ENCODE data around the gene HBQ1. TPM values are rescaled to one million over a fixed set of nuclear protein-coding genes. Genes with fewer than 3 reads are reported as not detected.
A peak's percentile ranks its signal among the peaks of the same experiment; 100 is the strongest.
"Not testable (repeated sequence)": the region's sequence is repeated elsewhere in the genome, so short reads cannot be mapped to it uniquely, and the experiment has no call there.

The HBQ1 gene
- total RNA-seq, 1 experiment from 2014 or later = 3.6 TPM

DNA sequence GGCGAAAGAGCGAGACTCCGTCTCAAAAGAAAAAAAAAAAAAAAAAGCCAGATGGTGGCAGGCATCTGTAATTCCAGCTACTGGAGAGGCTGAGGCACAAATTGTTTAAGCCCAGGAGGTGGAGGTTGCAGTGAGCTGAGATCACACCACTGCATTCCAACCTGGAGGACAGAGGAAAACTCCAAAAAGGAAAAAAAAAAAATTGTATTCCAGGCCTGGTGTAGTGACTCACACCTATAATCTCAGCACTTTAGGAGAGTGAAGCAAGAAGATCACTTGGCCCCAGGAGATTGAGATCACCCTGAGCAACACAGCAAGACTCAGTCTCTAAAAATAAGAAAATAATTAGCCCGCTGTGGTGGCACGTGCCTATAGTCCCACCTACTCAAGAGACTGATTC, 20.1 kb downstream of the HBQ1 start:
- peak; percentile 63 for DNase-seq (ENCODE audit: low read depth)

DNA sequence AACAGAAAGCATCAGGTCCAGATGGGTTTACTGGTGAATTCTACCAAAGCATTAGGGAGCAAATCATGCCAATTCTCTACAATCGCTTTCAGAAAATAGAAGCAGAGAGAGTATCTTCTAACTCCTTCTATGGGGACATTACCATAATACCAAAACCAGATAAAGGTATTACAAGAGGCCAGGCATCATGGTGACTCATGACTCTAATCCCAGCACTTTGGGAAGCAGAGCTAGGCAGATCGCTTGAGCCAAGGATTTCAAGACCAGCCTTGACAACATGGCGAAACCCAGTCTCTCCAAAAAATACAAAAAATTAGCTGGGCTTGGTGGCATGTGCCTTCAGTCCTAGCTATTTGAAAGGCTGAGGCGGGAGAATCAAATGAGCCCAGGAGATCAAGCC, 23.0 kb downstream of the HBQ1 start:
- no peak for DNase-seq (ENCODE audit: low read depth)

- DNase-seq (ENCODE audit: low read depth) = not testable (repeated sequence)
Observed at GRCh38 chr16:204046-204445, 23.8 kb downstream of the HBQ1 start.

- not testable (repeated sequence) for DNase-seq (ENCODE audit: low read depth)
Observed at GRCh38 chr16:209359-209758, 29.1 kb downstream of the HBQ1 start.

DNA sequence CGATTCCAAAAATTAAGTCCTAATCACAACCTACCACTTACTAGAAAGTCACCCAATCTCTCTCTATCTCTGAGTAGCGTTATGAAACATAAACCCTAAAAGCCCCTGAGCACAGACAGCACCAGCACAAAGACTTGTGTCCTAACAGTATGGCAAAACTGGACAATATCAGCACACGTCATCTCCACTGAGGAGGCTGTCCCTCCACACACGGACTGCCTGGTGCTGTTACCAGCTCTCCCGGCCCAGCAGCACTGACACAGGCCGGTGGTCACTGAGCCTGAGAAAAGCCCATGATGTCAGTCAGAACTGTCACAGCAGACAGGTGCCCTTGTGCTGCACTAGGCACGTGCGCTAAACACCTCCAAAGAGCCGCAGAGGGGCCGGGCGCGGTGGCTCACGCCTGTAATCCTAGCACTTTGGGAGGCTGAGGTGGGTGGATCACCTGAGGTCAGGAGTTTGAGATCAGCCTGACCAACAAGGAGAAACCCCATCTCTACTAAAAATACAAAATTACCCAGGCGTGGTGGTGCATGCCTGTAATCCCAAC, 31.4 kb downstream of the HBQ1 start:
- not testable (repeated sequence) for DNase-seq (ENCODE audit: low read depth)

DNA sequence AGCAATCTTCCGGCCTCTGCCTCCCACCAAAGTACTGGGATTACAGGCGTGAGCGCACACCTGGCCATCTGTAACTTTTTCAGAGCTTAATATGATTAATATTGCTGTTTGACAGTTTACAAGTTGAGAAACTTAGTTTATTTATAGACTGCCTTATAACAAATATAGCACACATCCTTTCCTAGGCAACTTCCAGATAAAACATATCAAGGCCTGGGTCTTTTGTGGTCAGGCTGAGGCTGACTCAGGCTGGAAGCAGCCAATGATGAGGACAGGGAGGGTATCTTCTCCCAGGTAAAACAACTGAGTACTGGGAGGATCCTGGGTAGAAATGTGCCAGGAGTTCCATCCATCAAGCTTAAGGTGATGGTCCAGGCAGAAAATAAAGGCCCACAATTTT, 32.7 kb downstream of the HBQ1 start:
- DNase-seq (ENCODE audit: low read depth) = no peak

DNA sequence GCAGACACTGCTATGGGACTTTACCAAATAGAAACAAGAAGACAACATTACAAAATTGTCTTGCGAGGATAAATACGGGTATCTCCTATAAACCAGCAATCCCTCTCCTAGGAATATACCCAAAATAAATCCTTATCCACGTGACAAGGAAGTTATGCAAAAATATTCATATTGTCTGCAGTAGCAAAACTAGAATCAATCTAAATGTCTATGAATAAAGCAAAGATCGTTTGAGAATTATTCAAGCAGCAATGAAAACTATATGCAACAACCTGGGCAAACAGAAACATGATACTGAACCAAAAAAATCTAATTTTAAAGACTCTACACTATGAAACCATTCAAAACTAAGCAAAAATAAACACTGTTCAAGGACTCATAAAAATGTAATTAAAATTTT, 39.8 kb downstream of the HBQ1 start:
- no peak for DNase-seq (ENCODE audit: low read depth)

DNA sequence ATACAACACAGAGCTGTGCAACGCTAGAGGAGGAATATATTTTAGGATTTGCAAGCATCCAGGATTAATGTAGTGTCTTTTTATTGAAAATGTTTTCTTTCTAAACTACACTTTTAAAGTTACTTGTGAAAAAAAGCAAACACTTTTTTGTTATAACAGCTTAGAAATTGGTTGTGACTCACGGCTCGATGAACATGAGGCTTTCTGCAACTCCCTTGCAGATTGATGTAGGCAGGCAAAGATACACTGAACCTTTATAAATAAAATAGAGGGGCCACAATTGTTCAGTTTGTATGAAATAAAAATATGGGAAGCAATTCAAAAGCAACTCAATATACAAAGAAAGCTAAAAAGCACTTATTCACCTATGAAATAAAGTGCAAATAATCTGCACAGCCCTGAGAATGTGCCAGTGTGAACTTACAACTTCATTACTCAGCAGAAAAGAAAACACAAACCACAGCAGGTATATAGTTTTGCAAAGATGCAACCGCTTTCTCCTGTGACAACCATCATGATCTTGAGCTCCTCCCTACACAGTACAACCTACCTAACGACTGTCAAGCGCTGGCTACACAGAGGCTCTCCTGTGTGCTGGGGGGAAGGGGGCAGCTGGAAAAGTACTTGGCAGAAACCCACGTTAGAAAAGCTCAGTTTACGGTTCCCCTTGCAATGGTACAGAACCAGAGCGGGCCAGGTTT, 48.0 kb downstream of the HBQ1 start:
- DNase-seq (ENCODE audit: low read depth) = peak; percentile 11

DNA sequence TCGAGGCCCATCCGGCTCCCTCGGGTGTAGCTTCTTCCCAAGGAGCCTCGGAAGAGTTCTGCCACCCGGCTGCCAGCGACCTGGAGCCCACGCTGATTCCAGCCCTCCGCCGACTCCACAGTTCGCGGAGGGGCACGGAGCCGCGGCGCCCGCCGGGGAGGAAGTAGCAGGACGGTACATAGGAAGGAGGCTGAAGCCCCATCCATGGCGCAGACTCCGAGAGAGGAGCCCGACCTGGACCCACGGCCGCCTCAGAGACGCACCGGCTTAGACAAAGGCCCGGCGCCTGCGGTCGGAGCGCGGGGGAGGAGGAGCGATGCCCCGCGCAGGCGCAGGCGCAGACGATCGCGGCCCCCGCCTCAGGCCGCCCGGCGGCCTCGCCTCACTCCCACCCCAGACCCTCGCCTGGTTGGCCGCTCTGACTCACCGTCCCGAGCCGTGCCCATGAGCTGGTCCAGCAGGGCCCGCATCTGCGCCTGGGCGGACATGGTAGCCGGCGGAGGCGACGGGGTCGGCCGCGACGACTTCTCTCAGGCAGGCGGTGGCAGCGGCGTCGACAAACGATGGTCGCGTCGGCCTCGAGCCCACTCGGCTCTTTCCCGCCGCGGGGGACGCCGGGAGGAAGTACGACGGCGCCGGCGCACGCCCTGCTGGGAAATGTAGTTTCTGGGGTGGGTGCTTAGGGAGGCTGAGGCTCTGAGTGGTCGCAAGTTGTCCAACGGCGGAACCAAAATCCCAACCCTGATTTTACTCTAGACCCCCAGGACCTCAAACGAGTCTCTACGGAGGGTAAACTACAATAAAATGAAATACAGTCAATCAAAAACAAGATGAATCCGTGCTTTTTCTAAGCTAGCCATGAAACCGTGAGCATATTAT, 48.8 kb downstream of the HBQ1 start, which contains the start of gene LUC7L:
LUC7L (minus strand) TSS at position 598 of the 879 bp plus-strand sequence; CDS start at position 488, 110 bp downstream.
- peak; percentile 80 for DNase-seq (ENCODE audit: low read depth)

GRCh38 chr16:229731-230281, 49.5 kb downstream of the HBQ1 start:
- no peak for DNase-seq (ENCODE audit: low read depth)

- not testable (repeated sequence) for DNase-seq (ENCODE audit: low read depth)
Observed at GRCh38 chr16:230351-230750, 50.1 kb downstream of the HBQ1 start.

Small RNA genes within 50 kb of the gene (small RNA-seq; reads per million reads assigned to genes)
- not detected for gene RF00019

Other genes starting within 250 kb of the HBQ1 start
- 18.2 and 21.6 TPM in 2 replicates for gene POLR3K, start 126.9 kb upstream of the HBQ1 start, total RNA-seq (2014; rRNA removed; shearing (Covaris generic))
- gene SNRNP25, start 126.6 kb upstream of the HBQ1 start, total RNA-seq (2014; rRNA removed; shearing (Covaris generic)) = 35.6 and 43.3 TPM in 2 replicates
- gene RHBDF1, start 107.8 kb upstream of the HBQ1 start, total RNA-seq (2014; rRNA removed; shearing (Covaris generic)) = 18.0 and 21.4 TPM in 2 replicates
- 198 and 210 TPM in 2 replicates for gene MPG, start 102.2 kb upstream of the HBQ1 start, total RNA-seq (2014; rRNA removed; shearing (Covaris generic))
- gene NPRL3, start 41.8 kb upstream of the HBQ1 start, total RNA-seq (2014; rRNA removed; shearing (Covaris generic)) = 6.0 and 13.6 TPM in 2 replicates
- gene HBZ, start 27.8 kb upstream of the HBQ1 start, total RNA-seq (2014; rRNA removed; shearing (Covaris generic)) = not detected in 2 replicates
- gene HBM, start 14.5 kb upstream of the HBQ1 start, total RNA-seq (2014; rRNA removed; shearing (Covaris generic)) = not detected in 2 replicates
- gene HBA2, start 7.6 kb upstream of the HBQ1 start, total RNA-seq (2014; rRNA removed; shearing (Covaris generic)) = not detected in 2 replicates
- gene HBA1, start 3.8 kb upstream of the HBQ1 start, total RNA-seq (2014; rRNA removed; shearing (Covaris generic)) = not detected in 2 replicates
- gene LUC7L, start 49.0 kb downstream of the HBQ1 start, total RNA-seq (2014; rRNA removed; shearing (Covaris generic)) = 69.2 and 73.3 TPM in 2 replicates
- 37.9 and 43.5 TPM in 2 replicates for gene FAM234A, start 54.4 kb downstream of the HBQ1 start, total RNA-seq (2014; rRNA removed; shearing (Covaris generic))
- 0.07 TPM in 1 of 2 replicates, not detected in the other for gene RGS11, start 95.5 kb downstream of the HBQ1 start, total RNA-seq (2014; rRNA removed; shearing (Covaris generic))
- gene ARHGDIG, start 100.1 kb downstream of the HBQ1 start, total RNA-seq (2014; rRNA removed; shearing (Covaris generic)) = 0.07 TPM in 1 of 2 replicates, not detected in the other
- gene PDIA2, start 102.7 kb downstream of the HBQ1 start, total RNA-seq (2014; rRNA removed; shearing (Covaris generic)) = 1.2 TPM in 1 of 2 replicates, not detected in the other
- 23.4 and 24.5 TPM in 2 replicates for gene AXIN1, start 172.3 kb downstream of the HBQ1 start, total RNA-seq (2014; rRNA removed; shearing (Covaris generic))
- gene MRPL28, start 190.1 kb downstream of the HBQ1 start, total RNA-seq (2014; rRNA removed; shearing (Covaris generic)) = 206 and 251 TPM in 2 replicates
- gene PGAP6, start 201.5 kb downstream of the HBQ1 start, total RNA-seq (2014; rRNA removed; shearing (Covaris generic)) = 53.3 and 67.0 TPM in 2 replicates
- 135 and 140 TPM in 2 replicates for gene NME4, start 216.7 kb downstream of the HBQ1 start, total RNA-seq (2014; rRNA removed; shearing (Covaris generic))
- gene DECR2, start 221.4 kb downstream of the HBQ1 start, total RNA-seq (2014; rRNA removed; shearing (Covaris generic)) = 8.9 and 11.5 TPM in 2 replicates
- gene RAB11FIP3, start 245.2 kb downstream of the HBQ1 start, total RNA-seq (2014; rRNA removed; shearing (Covaris generic)) = 21.3 and 27.9 TPM in 2 replicates

All from HT1080 (cell line).